ENCODE results near the gene TMEM255A.

- TF ChIP-seq POLR2A (IDR thresholded peaks at IDR 0.05) = no peak
- no peak for TF ChIP-seq CTCF (IDR thresholded peaks at IDR 0.05)
These were observed 25.6 kb upstream of the TMEM255A start for GRCh38 chrX:120336899-120337298.
